Urinary bladder (tissue), 4 donors: ENCODE data around the gene VPS52. TPM values are rescaled to one million over a fixed set of nuclear protein-coding genes. Genes with fewer than 3 reads are reported as not detected.
"Not testable (repeated sequence)": the region's sequence is repeated elsewhere in the genome, so short reads cannot be mapped to it uniquely, and the experiment has no call there.

Experiments
- DNase-seq: peaks from one replicate; pipeline ENCODE4 v3.0.0-alpha.2; 2015; ENCODE audit errors: extremely low spot score
- H3K27ac ChIP-seq: one replicate; pipeline ENCODE4 v1.5.1; 2013; ENCODE audit warnings: low read depth, mild to moderate bottlenecking, moderate library complexity
- H3K36me3 ChIP-seq: one replicate; pipeline ENCODE4 v1.6.1; 2013; ENCODE audit warnings: mild to moderate bottlenecking, moderate library complexity; ENCODE audit not compliant: insufficient read depth
- H3K4me1 ChIP-seq: one replicate; pipeline ENCODE4 v1.6.1; 2013; ENCODE audit warnings: mild to moderate bottlenecking, moderate library complexity; ENCODE audit not compliant: insufficient read depth
- H3K4me3 ChIP-seq: one replicate; pipeline ENCODE4 v1.5.1; 2013; ENCODE audit warnings: low read depth, low read length
- WGBS: extraction: QIAGEN DNeasy Blood & Tissue Kit; methylation state at CpG from one replicate; pipeline ENCODE4 v1.1.7; 2013; 5-methylcytosine and 5-hydroxymethylcytosine counted together
- polyA plus RNA-seq: library from polyadenylated mRNA; stranded (reverse); fragments of 200-250 nt; gene quantifications from one replicate; pipeline ENCODE4 v1.2.3, GENCODE V29; 2013
- total RNA-seq: library from RNA; depleted of rRNA; stranded (reverse); fragments of >200 nt; gene quantifications from one replicate; pipeline ENCODE4 v1.2.3, GENCODE V29; 2014
- donor health status: healthy with polysubstance abuse.
- donor health status: healthy.

VPS52 gene
- total and polyA plus RNA-seq, 2 donors = 32.4 to 45.3 TPM

DNA sequence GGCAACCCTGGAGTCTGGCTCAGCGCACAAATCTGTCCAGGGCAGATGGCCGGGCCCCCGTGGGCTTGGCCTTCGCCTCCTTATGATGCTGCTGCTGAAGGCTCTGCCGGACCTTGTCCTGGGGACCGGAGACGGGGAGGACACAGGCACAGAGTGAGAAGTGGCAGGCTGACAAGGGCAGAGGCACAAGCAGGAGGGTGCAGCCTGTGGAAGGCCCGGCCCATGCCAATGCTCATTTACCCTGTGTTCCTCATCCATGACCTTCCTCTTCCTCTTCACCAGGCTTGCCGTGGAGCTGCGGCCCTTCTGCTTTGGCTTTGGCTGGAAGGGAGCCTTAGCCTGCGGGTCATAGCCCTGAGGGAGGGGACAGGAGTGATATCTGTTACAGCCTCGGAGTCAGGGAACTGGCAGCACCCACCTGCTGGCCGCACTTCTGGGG lies 7.6 kb upstream of the VPS52 start:
- Histone ChIP-seq H3K27ac (no peak overlapping the region), H3K36me3 (no peaks in the 10 kb centered on the region), H3K4me3 (no peak overlapping the region), H3K4me1 (no peaks in the 10 kb centered on the region)
- no peak for DNase-seq
- WGBS = 83% methylated on average over 13 of the region's 13 CpGs

DNA sequence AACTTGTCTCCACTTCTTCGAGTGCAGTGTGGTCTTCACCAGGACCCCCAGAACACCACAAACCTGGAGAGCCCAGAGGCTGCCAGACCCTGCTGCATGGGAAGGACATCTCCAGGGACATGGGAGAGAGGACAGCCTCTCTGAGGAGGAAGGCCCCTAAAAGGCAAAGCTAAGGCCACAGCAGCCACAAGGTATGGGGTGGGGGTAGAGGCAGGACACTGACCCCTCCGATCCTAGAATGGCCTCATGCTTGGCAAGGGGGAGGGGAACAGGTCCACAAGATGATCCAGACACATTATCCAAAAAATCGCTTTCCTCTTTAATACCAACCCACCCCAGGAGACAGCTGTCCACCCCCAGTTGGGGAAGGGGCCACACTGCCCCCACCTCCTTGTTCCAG lies 7.1 kb upstream of the VPS52 start:
- Histone ChIP-seq H3K36me3 (no peaks in the 10 kb centered on the region), H3K27ac (no peak overlapping the region), H3K4me1 (no peaks in the 10 kb centered on the region), H3K4me3 (no peak overlapping the region)
- no peak for DNase-seq
- WGBS = 89% methylated on average over 3 of the region's 3 CpGs

DNA sequence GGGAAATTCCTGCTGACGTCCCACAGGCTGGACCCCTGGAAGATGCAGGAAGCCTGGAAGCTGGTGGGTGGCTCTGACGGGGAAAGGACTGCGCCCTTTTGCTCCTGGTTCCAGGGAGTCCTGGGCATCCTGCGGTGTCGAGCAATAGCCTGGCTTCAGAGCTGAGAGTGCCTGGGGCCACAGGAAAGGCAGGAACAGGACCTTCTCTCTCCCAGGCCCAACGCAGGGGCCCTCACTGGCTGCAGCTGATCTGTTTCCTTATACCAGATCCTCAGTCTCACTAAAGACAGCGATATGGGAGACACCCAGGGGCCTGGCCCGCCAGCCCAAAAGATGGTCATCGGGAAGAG lies 6.7 kb upstream of the VPS52 start:
- no peak overlapping the region for H3K27ac ChIP-seq
- no peak for DNase-seq
- WGBS = 81% methylated on average over 9 of the region's 9 CpGs
- H3K36me3 ChIP-seq = no peaks in the 10 kb centered on the region
- no peaks in the 10 kb centered on the region for H3K4me1 ChIP-seq
- no peak overlapping the region for H3K4me3 ChIP-seq

DNA sequence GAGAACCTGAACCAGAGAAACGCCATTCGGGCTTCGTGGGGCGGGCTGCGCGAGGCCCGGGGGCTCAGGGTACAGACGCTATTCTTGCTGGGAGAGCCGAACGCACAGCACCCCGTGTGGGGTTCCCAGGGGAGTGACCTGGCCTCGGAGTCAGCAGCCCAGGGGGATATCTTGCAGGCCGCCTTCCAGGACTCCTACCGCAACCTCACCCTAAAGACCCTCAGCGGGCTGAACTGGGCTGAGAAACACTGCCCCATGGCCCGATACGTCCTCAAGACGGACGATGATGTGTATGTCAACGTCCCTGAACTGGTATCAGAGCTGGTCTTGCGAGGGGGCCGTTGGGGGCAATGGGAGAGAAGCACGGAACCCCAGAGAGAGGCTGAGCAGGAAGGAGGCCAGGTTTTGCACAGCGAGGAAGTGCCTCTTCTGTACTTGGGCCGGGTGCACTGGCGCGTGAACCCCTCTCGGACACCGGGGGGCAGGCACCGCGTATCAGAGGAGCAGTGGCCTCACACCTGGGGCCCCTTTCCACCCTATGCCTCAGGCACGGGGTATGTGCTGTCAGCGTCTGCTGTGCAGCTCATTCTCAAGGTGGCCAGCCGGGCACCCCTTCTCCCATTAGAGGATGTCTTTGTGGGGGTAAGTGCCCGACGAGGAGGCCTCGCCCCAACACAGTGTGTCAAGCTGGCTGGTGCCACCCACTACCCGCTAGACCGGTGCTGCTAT lies 6.2 kb upstream of the VPS52 start:
- no peaks in the 10 kb centered on the region for H3K4me1 ChIP-seq
- H3K4me3 ChIP-seq = peak overlapping the region; percentile 58
- no peak for DNase-seq
- 39% methylated on average over 39 of the region's 39 CpGs for WGBS
- H3K36me3 ChIP-seq = no peaks in the 10 kb centered on the region
- H3K27ac ChIP-seq = peak overlapping the region; percentile 87

DNA sequence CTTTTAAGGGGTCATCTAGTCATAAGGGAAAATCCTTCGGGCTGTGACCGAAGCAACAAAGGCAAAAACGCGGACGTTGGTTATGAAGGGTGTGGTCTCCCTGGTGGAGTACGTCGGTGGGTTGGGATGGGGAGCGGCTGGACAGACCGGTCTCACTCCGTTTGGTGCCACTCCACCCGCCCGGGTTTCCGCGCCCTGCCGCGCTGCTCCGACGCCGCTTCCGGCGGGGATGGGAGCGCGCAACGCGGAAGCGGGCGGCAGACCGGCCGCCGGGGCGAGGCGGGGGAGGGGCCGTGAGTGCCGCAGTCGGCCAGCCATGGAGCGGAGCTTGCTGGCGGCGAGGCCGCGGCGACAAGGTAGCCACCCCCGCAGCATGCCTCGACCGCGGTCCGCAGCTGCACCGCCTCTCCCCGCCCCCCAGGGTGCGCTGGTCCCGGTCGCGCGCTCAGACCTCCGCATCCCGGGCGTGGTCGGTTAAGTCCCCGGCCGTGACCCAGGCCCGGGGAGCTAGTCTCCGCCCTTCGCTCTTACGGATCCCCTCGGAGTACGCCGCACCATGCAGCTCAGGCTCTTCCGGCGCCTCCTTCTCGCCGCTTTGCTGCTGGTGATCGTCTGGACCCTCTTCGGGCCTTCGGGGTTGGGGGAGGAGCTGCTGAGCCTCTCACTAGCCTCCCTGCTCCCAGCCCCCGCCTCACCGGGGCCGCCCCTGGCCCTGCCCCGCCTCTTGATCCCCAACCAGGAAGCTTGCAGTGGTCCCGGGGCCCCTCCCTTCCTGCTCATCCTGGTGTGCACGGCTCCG lies 5.4 kb upstream of the VPS52 start, which contains the start of gene B3GALT4:
TSS of gene B3GALT4 (plus strand) at position 260 of the 799 bp plus-strand sequence. CDS start at position 557, 297 bp downstream.
- H3K27ac ChIP-seq = peak within 1 kb of the TSS; percentile 87
- no peaks in the 10 kb centered on the region for H3K4me1 ChIP-seq
- H3K36me3 ChIP-seq = no peaks in the 10 kb centered on the region
- peak within 1 kb of the TSS; percentile 58 for H3K4me3 ChIP-seq
- DNase-seq = peak; percentile 33
- WGBS = under 1% methylated on average over 80 of the region's 80 CpGs

DNA sequence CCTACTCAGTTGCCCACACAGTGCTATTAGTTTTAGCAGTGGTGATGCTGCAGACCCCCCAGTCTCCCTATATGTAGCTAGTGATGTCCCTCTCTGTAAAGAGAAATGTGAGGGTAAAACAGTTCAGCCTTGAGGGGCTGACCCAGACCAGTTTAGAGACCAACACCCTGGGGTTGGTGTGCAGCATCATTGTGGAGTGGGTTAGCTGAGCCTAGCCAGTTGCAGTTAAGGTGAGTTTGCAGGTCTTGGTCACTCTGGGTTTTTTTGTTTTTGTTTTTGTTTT lies 4.8 kb upstream of the VPS52 start:
- DNase-seq = no peak
- Histone ChIP-seq H3K4me1 (no peaks in the 10 kb centered on the region), H3K36me3 (no peaks in the 10 kb centered on the region), H3K4me3 (peak overlapping the region; percentile 58), H3K27ac (peak overlapping the region; percentile 87)

DNA sequence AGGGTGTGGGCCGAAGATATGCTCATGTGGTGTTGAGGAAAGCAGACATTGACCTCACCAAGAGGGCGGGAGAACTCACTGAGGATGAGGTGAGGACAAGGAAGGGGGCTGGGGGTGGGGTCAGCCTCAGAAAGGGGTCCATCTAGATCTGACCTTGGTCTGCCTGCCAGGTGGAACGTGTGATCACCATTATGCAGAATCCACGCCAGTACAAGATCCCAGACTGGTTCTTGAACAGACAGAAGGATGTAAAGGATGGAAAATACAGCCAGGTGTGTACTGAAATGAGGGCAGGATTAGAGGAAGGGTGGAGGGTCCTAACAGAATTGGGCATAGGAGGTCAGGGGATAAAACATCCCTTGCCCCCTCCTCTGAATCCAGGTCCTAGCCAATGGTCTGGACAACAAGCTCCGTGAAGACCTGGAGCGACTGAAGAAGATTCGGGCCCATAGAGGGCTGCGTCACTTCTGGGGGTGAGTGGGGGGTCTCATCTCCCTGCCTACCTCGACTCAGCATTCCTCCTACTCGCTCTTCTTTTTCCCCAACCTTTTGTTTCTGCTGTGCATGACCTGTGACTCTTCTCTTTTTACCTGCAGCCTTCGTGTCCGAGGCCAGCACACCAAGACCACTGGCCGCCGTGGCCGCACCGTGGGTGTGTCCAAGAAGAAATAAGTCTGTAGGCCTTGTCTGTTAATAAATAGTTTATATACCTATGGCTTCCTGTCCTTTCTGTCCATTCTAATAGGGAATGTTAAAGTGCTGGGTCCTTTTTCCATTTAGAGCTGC lies 4.3 kb upstream of the VPS52 start:
- not testable (repeated sequence) for DNase-seq, H3K4me3 ChIP-seq, H3K4me1 ChIP-seq, H3K36me3 ChIP-seq
- peak overlapping the region; percentile 87 for H3K27ac ChIP-seq
- 79% methylated on average over 16 of the region's 16 CpGs for WGBS

- no peaks in the 10 kb centered on the region for H3K36me3 ChIP-seq
- 74% methylated on average over 14 of the region's 14 CpGs for WGBS
- no peak overlapping the region for H3K27ac ChIP-seq
- H3K4me3 ChIP-seq = no peak overlapping the region
- no peak for DNase-seq
- H3K4me1 ChIP-seq = no peaks in the 10 kb centered on the region
Measured at GRCh38 chr6:33273924-33274902, 2.5 kb upstream of the VPS52 start.

GRCh38 chr6:33273129-33273923 lies 1.6 kb upstream of the VPS52 start:
- DNase-seq = no peak
- peaks cover under 1% of the 10 kb centered on the region for H3K36me3 ChIP-seq
- WGBS = 67% methylated on average over 11 of the region's 11 CpGs
- H3K4me1 ChIP-seq = no peaks in the 10 kb centered on the region
- H3K4me3 ChIP-seq = no peak overlapping the region
- no peak overlapping the region for H3K27ac ChIP-seq

DNA sequence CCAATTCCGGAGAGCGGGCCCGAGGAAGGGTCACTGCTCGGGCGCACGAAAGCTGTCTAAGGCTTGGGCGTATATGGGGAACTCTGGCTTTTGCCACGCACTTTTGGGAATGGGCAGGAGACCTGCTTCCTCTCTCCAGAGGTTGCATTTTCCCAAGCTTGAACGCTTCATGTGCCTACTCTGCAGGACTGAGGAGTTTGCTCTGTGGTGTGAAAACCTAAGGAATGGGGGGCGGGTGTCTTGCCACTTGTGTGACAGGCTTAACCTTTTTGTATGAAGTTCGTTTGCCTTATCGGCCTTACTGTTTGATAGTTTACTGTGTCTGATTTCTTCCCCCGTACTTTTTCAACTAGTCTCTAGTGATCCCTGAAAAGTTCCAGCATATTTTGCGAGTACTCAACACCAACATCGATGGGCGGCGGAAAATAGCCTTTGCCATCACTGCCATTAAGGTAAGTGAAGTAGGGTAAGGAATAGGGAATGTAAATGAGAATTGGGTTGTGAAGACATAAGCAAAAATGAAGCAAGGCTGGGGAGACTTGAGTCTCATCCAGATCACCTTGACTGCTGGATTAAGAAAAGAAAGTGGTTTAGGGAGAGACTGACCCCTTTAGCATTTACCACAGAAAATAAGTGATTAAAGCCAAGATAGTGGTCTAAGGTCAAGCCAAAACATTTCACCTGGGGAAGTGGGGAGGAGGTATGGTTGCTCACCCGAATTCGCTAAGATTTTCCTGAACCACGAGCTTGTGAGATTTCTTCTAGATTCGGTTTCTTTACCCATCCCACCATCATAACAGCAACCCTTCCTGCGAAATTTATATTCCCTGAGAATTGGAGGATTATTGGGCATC lies 826 bp upstream of the VPS52 start:
- Histone ChIP-seq H3K4me1 (no peaks in the 10 kb centered on the region), H3K4me3 (peak overlapping the region; percentile 63), H3K36me3 (peaks cover 6% of the 10 kb centered on the region), H3K27ac (peak overlapping the region; percentile 51)
- DNase-seq = no peak
- 12% methylated on average over 22 of the region's 22 CpGs for WGBS

DNA sequence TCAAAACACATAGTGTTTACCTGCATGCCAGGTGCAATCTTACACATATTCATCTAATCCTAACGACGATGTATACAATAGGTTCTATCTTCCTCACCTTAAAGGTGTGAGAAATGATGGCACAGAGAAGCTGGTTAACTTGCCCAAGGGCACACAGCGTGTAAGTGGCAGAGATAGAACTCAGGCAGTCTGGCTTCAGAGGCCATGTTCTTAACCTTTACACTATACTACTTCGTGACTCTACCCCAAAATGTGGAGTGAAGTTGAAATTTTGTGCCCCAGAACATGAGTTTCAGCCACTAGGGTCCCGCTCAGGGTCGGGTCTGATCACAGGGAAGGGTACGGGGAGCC lies 584 bp downstream of the VPS52 start:
- Histone ChIP-seq H3K4me1 (no peaks in the 10 kb centered on the region), H3K27ac (peak overlapping the region; percentile 92), H3K36me3 (peaks cover 9% of the 10 kb centered on the region), H3K4me3 (peak overlapping the region; percentile 63)
- no peak for DNase-seq
- 2% methylated on average over 7 of the region's 7 CpGs for WGBS

GRCh38 chr6:33264015-33264414 lies 7.7 kb downstream of the VPS52 start:
- no peak overlapping the region for H3K4me3 ChIP-seq
- H3K27ac ChIP-seq = no peak overlapping the region
- DNase-seq = no peak
- H3K36me3 ChIP-seq = peaks cover 9% of the 10 kb centered on the region
- WGBS = 87% methylated on average over 7 of the region's 7 CpGs
- H3K4me1 ChIP-seq = no peaks in the 10 kb centered on the region
